GM19099 (cell line): ENCODE data around the gene PXDN.

Source experiments
- POLR2A ChIP-seq: IDR thresholded peaks from 3 replicates; pipeline ENCODE4 v1.6.1; 2011; ENCODE audit warnings: low read depth; ENCODE audit not compliant: insufficient read length; ENCODE audit errors: extremely low read depth

Gene PXDN

GRCh38 chr2:1588051-1588977 is 156.0 kb downstream of the PXDN start:
- no peak for TF ChIP-seq POLR2A

DNA sequence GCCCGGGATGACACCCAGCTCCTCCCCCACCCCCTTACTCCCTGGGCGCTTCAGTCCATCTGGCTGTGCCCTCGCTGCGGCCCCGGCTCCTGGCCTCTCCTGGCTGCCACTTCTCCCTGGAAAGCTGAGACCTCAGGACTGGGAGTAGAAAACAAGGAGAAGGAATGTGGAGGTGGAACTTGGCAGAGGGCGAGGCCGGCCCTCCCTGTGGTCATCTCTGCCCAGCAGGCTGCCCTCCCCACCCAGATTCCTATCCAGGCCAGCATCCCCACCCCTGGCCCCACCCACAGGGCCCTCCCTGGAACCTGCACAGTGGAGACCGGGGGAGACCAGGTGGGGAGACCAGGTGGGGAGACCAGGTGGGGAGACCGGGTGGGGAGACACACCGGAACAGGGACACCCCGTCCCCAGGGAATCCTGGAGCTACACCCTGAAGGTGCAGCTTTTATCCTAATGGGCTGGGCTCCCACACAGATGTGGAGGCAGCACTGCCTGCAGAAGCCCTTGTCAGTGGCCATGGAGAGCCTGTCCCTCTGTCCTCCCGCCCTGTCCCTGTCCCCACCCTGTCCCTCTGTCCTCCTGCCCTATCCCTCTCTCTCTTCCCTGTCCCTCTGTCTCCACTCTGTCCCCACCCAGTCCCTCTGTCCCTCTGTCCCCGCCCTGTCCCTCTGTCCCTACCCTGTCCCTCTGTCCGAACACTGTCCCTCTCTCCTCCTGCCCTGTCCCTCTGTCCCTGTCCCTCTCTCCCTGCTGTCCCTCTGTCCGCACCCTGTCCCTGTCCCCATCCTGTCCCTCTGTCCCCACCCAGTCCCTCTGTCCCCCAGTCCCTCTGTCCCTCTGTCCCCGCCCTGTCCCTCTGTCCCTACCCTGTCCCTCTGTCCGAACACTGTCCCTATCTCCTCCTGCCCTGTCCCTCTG is 157.1 kb downstream of the PXDN start:
- no peak for TF ChIP-seq POLR2A

DNA sequence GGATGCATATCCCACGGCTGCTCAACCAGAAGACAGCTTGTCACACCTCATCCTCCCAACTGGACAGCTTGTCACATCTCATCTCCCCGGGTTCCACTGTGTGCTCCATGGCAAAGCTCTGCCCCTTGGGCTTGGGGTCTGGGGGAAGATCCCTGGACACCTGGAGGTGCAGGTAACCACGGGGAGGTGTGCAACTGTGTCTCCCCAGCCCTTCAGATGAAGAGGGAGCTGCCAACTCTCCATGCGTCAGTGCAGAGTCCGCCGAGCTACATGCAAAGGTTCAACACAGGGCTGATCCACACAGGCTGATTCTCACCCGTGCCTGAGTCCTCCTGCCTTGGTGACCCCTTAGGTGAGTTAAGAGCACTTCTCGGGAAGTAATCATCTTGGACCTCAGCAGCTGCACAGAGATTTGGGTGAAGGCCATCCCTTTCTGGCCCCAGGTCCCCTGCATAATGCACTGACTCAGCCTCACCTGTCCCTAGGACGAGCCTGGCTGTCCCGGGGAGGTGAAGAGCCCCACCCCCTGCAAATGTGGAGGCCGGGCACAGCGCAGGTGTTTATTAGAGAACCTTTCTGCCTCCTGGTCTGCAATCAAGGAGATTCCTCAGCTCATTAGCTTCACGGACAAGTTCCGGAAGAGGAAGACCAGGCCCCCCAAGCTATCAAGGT is 157.9 kb downstream of the PXDN start:
- no peak for TF ChIP-seq POLR2A

DNA sequence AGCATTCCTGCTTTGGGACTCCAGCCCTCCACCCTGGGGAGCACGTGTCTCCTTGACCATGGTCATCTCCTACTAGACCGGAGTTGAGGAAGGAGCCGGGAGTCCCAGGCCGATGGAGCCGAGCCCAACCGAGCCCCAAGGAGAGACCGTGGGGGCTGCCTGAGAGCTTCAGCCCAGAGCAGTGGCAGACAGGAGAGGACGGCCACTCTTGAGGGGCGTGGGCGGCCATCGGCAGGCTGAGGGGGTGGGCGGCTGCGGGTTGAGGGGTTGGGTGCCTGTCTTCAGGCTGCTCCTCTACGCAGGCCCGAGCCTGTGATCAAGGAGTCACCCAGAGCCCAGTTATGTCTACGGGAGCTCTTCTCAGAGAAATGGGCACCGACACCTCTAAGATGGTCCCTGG is 158.7 kb downstream of the PXDN start:
- no peak for TF ChIP-seq POLR2A

- no peak for TF ChIP-seq POLR2A
These were observed 159.4 kb downstream of the PXDN start for GRCh38 chr2:1584691-1585485.

DNA sequence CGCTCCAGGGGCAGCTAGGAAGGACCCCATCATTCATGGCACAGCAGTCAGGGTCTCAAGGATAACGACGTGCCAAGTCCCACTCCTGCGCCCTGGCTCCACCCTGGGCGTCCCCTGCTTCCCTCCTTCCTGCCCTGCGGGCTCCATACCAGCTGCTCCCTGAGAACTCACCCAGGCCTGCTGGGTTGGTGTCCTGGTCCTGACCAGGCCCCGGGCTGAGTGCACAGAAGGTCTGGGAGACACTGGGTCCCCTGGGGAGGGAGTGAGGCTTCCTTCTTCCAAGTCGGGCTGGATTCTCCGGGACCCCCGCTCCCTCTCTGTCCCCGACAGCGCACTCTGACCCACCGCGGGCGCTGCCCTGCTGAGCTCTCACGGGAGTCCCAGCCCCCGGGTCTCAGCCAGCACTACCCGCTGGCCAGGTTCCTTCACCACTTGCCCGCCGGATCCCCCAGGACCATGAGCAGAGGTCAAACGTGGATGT is 160.2 kb downstream of the PXDN start:
- no peak for TF ChIP-seq POLR2A

DNA sequence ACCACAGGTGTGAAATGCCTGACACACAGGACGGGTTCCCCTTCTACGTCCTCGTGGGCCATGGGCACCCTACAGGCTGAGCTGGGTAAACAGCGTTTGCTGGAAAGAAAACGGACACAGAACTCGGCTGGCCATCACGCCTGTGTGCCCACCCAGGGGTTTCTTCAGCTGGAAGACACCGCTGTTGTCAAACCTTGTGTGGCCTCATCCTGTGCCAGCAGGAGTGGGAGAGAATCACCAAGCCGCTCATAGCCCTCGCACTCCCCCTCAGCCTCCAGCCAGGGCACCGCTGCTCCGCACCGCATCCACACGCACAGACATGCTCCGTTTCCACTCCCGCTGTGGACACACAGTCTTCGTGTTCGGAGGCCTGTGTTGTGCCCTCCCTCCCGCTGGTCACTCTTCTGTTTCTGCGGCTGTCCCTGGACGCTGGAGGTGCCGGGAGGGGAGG is 161.4 kb downstream of the PXDN start:
- TF ChIP-seq POLR2A: no peak

- TF ChIP-seq POLR2A: no peak
These were observed 162.2 kb downstream of the PXDN start for GRCh38 chr2:1581965-1582625.
